GM18517 (cell line): ENCODE data around the gene WDR64.

Experiments used
- ATAC-seq: cut with Tn5 transposase; IDR thresholded peaks from one replicate; pipeline ENCODE4 v1.9.1; 2021; ENCODE audit warnings: mild to moderate bottlenecking, moderate library complexity; ENCODE audit not compliant: unreplicated experiment

WDR64 gene

GRCh38 chr1:241827264-241827663 is 175.2 kb downstream of the WDR64 start:
- ATAC-seq: no peak

- ATAC-seq: no peak
These were observed 176.5 kb downstream of the WDR64 start for GRCh38 chr1:241828463-241829021.

DNA sequence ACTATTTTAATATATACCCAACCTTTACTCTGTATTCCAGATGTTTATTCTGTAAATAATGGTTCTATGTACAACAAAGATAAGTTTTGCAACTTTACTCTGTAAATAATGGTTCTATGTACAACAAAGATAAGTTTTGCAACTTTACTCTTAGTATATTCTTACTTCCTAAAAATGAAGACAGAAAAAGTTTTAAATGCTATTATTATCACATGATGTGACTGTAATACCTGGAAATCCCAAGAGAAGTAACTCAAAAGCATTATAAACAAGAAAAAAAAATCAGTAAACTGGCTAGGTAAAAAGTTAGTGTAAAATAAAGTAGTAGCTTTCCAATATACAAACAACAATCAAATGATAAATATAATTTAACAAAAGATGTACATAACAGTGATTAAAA is 177.4 kb downstream of the WDR64 start:
- ATAC-seq: no peak

GRCh38 chr1:241834733-241835377 is 182.8 kb downstream of the WDR64 start:
- no peak for ATAC-seq

GRCh38 chr1:241836941-241837340 is 184.9 kb downstream of the WDR64 start:
- no peak for ATAC-seq

- ATAC-seq: no peak
These were observed 185.3 kb downstream of the WDR64 start for GRCh38 chr1:241837416-241837815.

GRCh38 chr1:241837901-241838300 is 185.8 kb downstream of the WDR64 start:
- ATAC-seq: no peak

GRCh38 chr1:241838897-241839296 is 186.8 kb downstream of the WDR64 start:
- ATAC-seq: peak; percentile 43

DNA sequence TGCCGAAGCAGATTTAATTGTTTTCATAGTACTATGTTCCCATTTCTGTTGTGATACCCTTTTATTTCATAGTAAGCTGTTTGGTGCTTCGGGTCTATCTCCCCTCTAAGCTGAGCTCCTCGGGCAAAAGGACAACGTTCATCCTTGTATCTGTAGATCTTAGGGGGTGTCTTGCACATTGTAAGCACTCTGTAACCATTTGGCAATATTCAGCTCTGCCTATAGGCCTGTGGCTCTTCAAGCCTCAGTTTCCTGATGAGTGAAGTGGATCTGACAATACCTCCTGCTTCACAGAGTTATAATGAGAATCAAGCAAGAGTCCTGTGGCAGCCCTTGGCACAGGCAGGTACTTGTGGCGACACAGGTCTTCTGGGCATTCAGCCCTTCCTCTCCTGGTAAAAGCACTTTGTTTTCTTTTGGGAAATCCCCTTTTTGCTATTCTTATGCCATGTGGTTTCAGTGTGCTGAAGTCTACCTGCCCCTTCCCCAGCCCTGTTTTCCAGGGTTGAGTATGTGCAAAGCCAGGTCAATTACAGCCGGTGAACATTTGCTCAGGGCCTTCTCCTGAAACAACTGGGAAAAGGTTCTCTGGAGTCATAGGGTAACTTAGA is 187.4 kb downstream of the WDR64 start:
- ATAC-seq: peak; percentile 54

DNA sequence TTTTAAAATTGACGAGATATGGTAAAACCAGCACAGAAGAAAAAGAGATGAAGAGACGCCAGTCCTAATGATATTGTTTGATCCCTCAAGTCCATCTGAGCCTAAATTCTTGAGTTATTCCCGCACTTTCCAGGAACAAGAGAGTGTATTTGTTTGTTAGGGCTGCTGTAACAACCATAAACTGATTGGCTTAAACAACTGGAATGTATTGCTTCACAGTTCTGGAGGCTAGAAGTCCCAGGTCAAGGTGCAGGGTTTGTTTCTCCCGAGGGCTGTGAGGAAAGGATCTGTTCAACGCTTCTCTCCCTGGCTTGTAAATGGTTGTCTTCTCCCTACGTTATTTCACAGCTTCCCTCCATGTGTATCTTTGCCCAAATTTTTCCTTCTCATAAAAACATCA is 188.1 kb downstream of the WDR64 start:
- no peak for ATAC-seq

DNA sequence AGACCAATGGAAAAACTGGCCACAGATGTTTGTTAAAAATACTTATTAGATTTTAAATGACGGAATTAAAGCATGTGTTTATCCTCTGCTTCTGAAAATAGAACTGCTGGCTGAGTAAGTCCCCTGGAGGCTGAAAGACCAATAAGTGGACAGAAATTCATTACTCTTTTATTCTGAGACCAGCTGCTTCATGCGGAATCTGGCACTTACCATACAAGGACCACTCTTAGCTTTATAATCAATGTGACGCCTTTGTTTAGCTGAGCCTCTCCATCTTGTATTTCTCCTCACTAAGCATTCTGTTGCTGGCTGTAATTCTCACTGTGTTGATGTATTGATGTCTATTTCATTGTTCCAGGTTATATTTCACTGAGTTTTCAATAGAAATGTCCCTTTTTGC is 189.6 kb downstream of the WDR64 start:
- no peak for ATAC-seq

DNA sequence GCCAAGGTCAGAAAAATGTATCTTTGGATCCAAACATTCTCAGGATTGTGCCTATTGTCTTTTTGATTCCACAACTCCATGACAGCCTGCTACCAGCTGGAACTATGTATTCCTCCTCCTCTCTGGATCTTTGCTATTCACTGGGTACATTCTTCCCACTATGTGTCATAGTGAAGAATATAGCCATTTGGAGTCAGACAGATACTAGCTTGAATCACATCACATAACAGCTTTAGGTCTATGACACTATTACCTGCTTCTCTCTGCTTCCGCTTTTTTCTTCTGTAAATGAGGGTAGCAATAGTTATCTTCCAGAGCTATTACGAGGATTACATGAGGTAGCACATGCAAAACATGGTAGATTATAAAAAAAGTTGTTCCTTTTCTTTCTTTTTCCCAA is 190.5 kb downstream of the WDR64 start:
- no peak for ATAC-seq

DNA sequence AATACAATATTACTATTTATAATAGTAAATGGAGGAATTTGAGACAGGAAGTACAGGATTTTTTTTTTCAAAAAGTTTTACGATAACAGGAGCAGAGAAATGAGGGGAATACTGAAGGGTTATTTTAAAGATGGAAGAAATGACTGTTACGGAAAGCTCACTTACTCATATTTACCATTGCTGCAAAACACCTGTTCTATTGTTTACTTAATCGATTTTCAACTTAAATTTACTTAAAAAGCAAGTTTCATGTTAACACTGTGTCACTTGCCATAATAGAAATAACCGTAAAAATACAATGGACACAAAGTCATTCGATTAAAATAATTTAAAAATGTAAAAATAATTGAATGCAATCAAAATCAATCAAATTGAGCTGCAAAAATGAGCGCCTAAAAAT is 192.5 kb downstream of the WDR64 start:
- ATAC-seq: no peak

DNA sequence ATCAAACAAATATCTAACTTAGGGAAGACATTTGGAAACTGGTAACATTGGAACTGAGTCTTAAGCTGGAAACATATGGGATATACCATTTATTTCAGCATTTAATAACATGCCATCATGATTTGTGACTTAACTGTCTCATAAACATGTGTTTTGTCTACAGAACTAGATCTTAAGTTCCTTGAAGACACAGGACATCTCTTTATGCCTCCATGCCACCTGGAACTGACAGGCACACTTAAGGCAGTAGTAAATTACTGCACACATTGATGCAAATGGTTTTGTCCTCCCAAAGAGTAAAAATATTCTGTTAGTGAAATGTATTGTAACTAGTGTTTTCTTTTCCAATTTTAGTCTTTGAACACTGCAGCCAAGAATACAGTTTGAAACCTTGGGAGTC is 194.3 kb downstream of the WDR64 start:
- ATAC-seq: no peak

GRCh38 chr1:241846862-241847539 is 194.9 kb downstream of the WDR64 start:
- no peak for ATAC-seq

DNA sequence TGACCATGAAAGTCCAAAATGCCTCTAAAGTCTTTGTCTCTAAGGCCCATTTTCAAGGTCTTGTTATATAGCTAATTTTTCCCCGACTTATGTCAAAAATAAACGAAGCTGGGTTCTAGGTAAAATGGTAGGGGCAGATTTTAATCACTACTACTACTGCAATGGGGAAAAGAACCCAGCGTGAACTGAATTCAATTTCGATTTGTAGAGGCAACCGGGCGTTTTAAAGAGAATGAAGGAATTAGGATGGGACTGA is 195.4 kb downstream of the WDR64 start:
- ATAC-seq: no peak

- peak; percentile 98 for ATAC-seq
These were observed 196.0 kb downstream of the WDR64 start, which contains the start of gene EXO1 for GRCh38 chr1:241847796-241848685. TSS of gene EXO1 (plus strand) at chr1:241848204. CDS start at chr1:241850426, 2,222 bp downstream.

GRCh38 chr1:241848686-241849344 is 196.7 kb downstream of the WDR64 start:
- ATAC-seq: no peak

GRCh38 chr1:241849345-241849695 is 197.2 kb downstream of the WDR64 start:
- no peak for ATAC-seq
